Lung (tissue), 12 donors: ENCODE data around the gene CBLC. TPM values are rescaled to one million over a fixed set of nuclear protein-coding genes. Genes with fewer than 3 reads are reported as not detected.
A peak's percentile ranks its signal among the peaks of the same experiment; 100 is the strongest.

ENCODE experiments used
- ATAC-seq: fragments of 200-7000 bp; cut with Tn5 transposase; one replicate; pipeline ENCODE4 v1.9.1; 2020; ENCODE audit warnings: moderate number of reproducible peaks; ENCODE audit not compliant: insufficient read depth, low FRiP score
- DNase-seq, 3 donors: peaks; one replicate each; pipeline ENCODE4 v3.0.0-alpha.2; 2013 to 2017
- H3K27ac ChIP-seq, 2 donors: one replicate each; pipeline ENCODE4 v1.5.1; 2013; ENCODE audit warnings: mild to moderate bottlenecking in 2 of 2, moderate library complexity in 2 of 2, control low read depth in 1 of 2, inconsistent platforms in 1 of 2, low read depth in 1 of 2, low read length in 1 of 2
- H3K27me3 ChIP-seq, 3 donors: one replicate each; pipeline ENCODE4 v1.5.1; 2013; ENCODE audit warnings: low read length in 2 of 3; ENCODE audit not compliant: control insufficient read depth in 3 of 3, insufficient read depth in 3 of 3
- H3K36me3 ChIP-seq, 4 donors: one replicate each; pipeline ENCODE4 v1.5.1; 2013; ENCODE audit warnings: low read length in 4 of 4, mild to moderate bottlenecking in 1 of 4, moderate library complexity in 1 of 4; ENCODE audit not compliant: control insufficient read depth in 4 of 4, insufficient read depth in 4 of 4
- H3K4me1 ChIP-seq, 5 donors: one replicate each; pipeline ENCODE4 v1.5.1; 2013; ENCODE audit warnings: low read length in 5 of 5, mild to moderate bottlenecking in 2 of 5, moderate library complexity in 1 of 5; ENCODE audit not compliant: control insufficient read depth in 5 of 5, insufficient read depth in 5 of 5
- H3K4me3 ChIP-seq: one replicate; pipeline ENCODE4 v1.5.1; 2013; ENCODE audit warnings: mild to moderate bottlenecking, control low read depth, moderate library complexity
- H3K9ac ChIP-seq, 2 donors: one replicate each; pipeline ENCODE4 v1.5.1; 2013; ENCODE audit warnings: low read length in 2 of 2, control low read depth in 1 of 2; ENCODE audit not compliant: insufficient read depth in 1 of 2
- H3K9me3 ChIP-seq, 4 donors: one replicate each; pipeline ENCODE4 v1.5.1; 2013; ENCODE audit warnings: low read length in 3 of 4, mild to moderate bottlenecking in 1 of 4, moderate library complexity in 1 of 4; ENCODE audit not compliant: control insufficient read depth in 4 of 4, insufficient read depth in 3 of 4
- CTCF ChIP-seq: IDR thresholded peaks from 2 replicates; pipeline ENCODE4 v1.5.1; 2012; ENCODE audit warnings: mild to moderate bottlenecking; ENCODE audit errors: control extremely low read depth, extremely low read depth
- WGBS, 2 donors: extraction: QIAGEN DNeasy Blood & Tissue Kit; methylation state at CpG; one replicate each; pipeline ENCODE4 v1.1.7; 2013; 5-methylcytosine and 5-hydroxymethylcytosine counted together
- polyA plus RNA-seq, 2 donors: library from polyadenylated mRNA; stranded (reverse); fragments of 200-250 nt; gene quantifications; one replicate each; pipeline ENCODE4 v1.2.1, GENCODE V29; 2013
- total RNA-seq, 2 donors: library from RNA; depleted of rRNA in 1 of 2; stranded (reverse); fragments of >200 nt in 1 of 2; gene quantifications; one replicate each; pipeline ENCODE4 v1.2.1, GENCODE V29; 2014 to 2021
- donor health status: control.
- donor health status: control.
- donor health status: Bipolar disorder and iron deficiency.
- donor health status: healthy.
- donor health status: DM: yes; HTN: yes; CAD: no.

The CBLC gene
- total and polyA plus RNA-seq, 4 donors, result 4.0 to 5.5 (median 5.1) TPM

GRCh38 chr19:44840811-44841210 is 63.1 kb downstream of the CBLC start:
- no peak for TF ChIP-seq CTCF
- peaks cover 0 to 5% (median 2%) of the 10 kb centered on the region in 5 donors for H3K4me1 ChIP-seq
- H3K9me3 ChIP-seq, result no peaks in the 10 kb centered on the region
- DNase-seq (no peak), ATAC-seq (no peak)
- WGBS, 2 donors, result 65 to 72% methylated on average over 7 of the region's 7 CpGs
- H3K36me3 ChIP-seq, result no peaks in the 10 kb centered on the region
- H3K27ac ChIP-seq, result no peak overlapping the region
- H3K9ac ChIP-seq, result no peak overlapping the region
- no peak overlapping the region for H3K4me3 ChIP-seq
- no peaks in the 10 kb centered on the region for H3K27me3 ChIP-seq

- no peak overlapping the region for H3K9ac ChIP-seq
- H3K27me3 ChIP-seq, result no peaks in the 10 kb centered on the region
- H3K27ac ChIP-seq, result no peak overlapping the region
- 52 to 68% methylated on average over 3 of the region's 3 CpGs for WGBS, 2 donors
- no peak for ATAC-seq
- H3K4me3 ChIP-seq, result no peak overlapping the region
- DNase-seq, result peak in 2 of 3 donors; percentile 33 to 63
- no peaks in the 10 kb centered on the region for H3K9me3 ChIP-seq
- TF ChIP-seq CTCF, result no peak
- H3K4me1 ChIP-seq, result peaks cover 0 to 5% (median 2%) of the 10 kb centered on the region in 5 donors
- H3K36me3 ChIP-seq, result no peaks in the 10 kb centered on the region
These were observed 63.5 kb downstream of the CBLC start for GRCh38 chr19:44841231-44841630.

GRCh38 chr19:44845286-44845611 is 67.6 kb downstream of the CBLC start:
- no peak overlapping the region for H3K4me3 ChIP-seq
- H3K9me3 ChIP-seq, result no peaks in the 10 kb centered on the region
- H3K4me1 ChIP-seq, result peaks cover 0 to 28% (median 6%) of the 10 kb centered on the region in 5 donors
- no peak for DNase-seq
- H3K36me3 ChIP-seq, result no peaks in the 10 kb centered on the region
- no peak for ATAC-seq
- TF ChIP-seq CTCF, result no peak
- H3K27ac ChIP-seq, result peak overlapping the region; percentile 79 to 90
- no peaks in the 10 kb centered on the region for H3K27me3 ChIP-seq
- 7 to 8% methylated on average over 12 of the region's 12 CpGs for WGBS, 2 donors
- peak overlapping the region in 1 of 2 donors; percentile 75 for H3K9ac ChIP-seq
